ENCODE results near the gene PLXNA3.

The PLXNA3 gene

GRCh38 chrX:154487518-154488290 is 29.6 kb downstream of the PLXNA3 start:
- TF ChIP-seq, protein P1, sequence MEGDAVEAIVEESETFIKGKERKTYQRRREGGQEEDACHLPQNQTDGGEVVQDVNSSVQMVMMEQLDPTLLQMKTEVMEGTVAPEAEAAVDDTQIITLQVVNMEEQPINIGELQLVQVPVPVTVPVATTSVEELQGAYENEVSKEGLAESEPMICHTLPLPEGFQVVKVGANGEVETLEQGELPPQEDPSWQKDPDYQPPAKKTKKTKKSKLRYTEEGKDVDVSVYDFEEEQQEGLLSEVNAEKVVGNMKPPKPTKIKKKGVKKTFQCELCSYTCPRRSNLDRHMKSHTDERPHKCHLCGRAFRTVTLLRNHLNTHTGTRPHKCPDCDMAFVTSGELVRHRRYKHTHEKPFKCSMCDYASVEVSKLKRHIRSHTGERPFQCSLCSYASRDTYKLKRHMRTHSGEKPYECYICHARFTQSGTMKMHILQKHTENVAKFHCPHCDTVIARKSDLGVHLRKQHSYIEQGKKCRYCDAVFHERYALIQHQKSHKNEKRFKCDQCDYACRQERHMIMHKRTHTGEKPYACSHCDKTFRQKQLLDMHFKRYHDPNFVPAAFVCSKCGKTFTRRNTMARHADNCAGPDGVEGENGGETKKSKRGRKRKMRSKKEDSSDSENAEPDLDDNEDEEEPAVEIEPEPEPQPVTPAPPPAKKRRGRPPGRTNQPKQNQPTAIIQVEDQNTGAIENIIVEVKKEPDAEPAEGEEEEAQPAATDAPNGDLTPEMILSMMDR (IDR thresholded peaks at IDR 0.05; ENCODE audit: low read depth, low read length): no peak
- H3K4me3 ChIP-seq (replicated peaks in 1 of 2; ENCODE audit: low read depth in 2 of 2, low read length in 2 of 2): no peak overlapping the region

GRCh38 chrX:154488336-154489075 is 30.4 kb downstream of the PLXNA3 start:
- H3K4me3 ChIP-seq (replicated peaks in 1 of 2; ENCODE audit: low read depth in 2 of 2, low read length in 2 of 2): no peak overlapping the region
- TF ChIP-seq, protein P1 (IDR thresholded peaks at IDR 0.05; ENCODE audit: low read depth, low read length): no peak
- DNase-seq (ENCODE audit: low read depth in 2 of 2): no peak

More at GRCh38 chrX:154487518-154488290, 29.6 kb downstream of the PLXNA3 start:
- no peak for DNase-seq (ENCODE audit: low read depth in 2 of 2)

- TF ChIP-seq, protein P1 (IDR thresholded peaks at IDR 0.05; ENCODE audit: low read depth, low read length): no peak
- DNase-seq (ENCODE audit: low read depth in 2 of 2): no peak
These were observed 31.1 kb downstream of the PLXNA3 start for GRCh38 chrX:154489182-154489581.

DNA sequence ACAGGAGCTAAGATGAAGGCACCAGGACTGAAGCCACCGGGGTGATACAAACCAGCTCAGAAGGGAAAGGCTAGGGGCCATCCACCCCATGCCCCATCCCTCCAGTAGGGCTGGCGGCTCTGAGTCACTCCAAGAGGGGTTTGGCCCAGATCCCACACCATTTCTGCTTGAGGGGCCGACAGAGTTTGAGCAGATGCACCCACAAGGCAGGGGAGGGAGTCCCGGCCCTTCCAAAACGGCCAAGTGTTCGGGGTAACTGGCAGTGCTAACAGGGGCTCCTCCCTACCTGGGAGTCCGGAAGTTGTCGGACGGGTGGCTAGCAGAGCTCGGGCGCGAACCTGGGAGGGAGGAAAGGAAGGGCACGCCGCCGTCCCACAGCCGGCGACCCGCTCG is 31.9 kb downstream of the PLXNA3 start:
- H3K4me3 ChIP-seq (replicated peaks in 1 of 2; ENCODE audit: low read depth in 2 of 2, low read length in 2 of 2): peak overlapping the region; percentile 58 to 62
- TF ChIP-seq, protein P1 (IDR thresholded peaks at IDR 0.05; ENCODE audit: low read depth, low read length): no peak
- DNase-seq (ENCODE audit: low read depth in 2 of 2): peak; percentile 52 to 56

More at GRCh38 chrX:154489182-154489581, 31.1 kb downstream of the PLXNA3 start:
- H3K4me3 ChIP-seq (replicated peaks in 1 of 2; ENCODE audit: low read depth in 2 of 2, low read length in 2 of 2): peak overlapping the region in 1 of 2 donors; percentile 58

- TF ChIP-seq, protein P1 (IDR thresholded peaks at IDR 0.05; ENCODE audit: low read depth, low read length): no peak
- peak; percentile 91 to 96 for DNase-seq (ENCODE audit: low read depth in 2 of 2)
- H3K4me3 ChIP-seq (replicated peaks in 1 of 2; ENCODE audit: low read depth in 2 of 2, low read length in 2 of 2): peak within 1 kb of the TSS; percentile 62 to 63
These were observed 32.5 kb downstream of the PLXNA3 start, which contains the start of gene SLC10A3 for GRCh38 chrX:154490414-154491083. Gene SLC10A3, minus strand, starts transcription at chrX:154490629. Its CDS starts 1,689 bp downstream, at chrX:154488940.

GRCh38 chrX:154494715-154495114 is 36.6 kb downstream of the PLXNA3 start:
- TF ChIP-seq, protein P1 (IDR thresholded peaks at IDR 0.05; ENCODE audit: low read depth, low read length): no peak
- H3K4me3 ChIP-seq (replicated peaks in 1 of 2; ENCODE audit: low read depth in 2 of 2, low read length in 2 of 2): no peak overlapping the region
- DNase-seq (ENCODE audit: low read depth in 2 of 2): no peak

Data from cardiac fibroblast (primary cell).